ENCODE data around the gene DHRSX.

DNA sequence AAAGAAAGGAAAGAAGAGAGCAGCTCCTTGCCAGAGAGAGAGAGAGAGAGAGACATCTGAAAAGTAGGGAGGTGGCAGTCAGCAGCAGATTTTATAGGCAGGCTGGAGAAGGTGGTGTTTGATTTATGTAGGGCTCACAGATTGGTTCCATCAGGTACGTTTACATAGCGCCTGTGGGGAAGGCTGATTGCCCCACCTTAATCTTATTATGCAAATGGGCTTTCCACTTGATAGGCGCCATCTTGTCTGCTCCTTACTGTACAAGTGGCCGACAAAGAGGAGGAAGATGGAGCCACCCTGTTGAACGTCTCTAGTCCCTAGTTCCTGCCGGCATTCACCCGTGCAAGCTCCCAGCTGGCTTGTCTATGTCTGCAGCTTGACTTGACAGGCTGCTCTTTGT is 49.1 kb upstream of the DHRSX start:
- TF ChIP-seq RARB (CRISPR knock-in tag; IDR thresholded peaks at IDR 0.05), result no peak
- no peak for TF ChIP-seq BACH2 (CRISPR knock-in tag; IDR thresholded peaks at IDR 0.05; ENCODE audit: borderline replicate concordance)
- no peak for TF ChIP-seq ZNF70 (CRISPR knock-in tag; IDR thresholded peaks at IDR 0.05)
- TF ChIP-seq PPARA (CRISPR knock-in tag; IDR thresholded peaks at IDR 0.05; ENCODE audit: borderline replicate concordance), result no peak
- TF ChIP-seq, protein P1, sequence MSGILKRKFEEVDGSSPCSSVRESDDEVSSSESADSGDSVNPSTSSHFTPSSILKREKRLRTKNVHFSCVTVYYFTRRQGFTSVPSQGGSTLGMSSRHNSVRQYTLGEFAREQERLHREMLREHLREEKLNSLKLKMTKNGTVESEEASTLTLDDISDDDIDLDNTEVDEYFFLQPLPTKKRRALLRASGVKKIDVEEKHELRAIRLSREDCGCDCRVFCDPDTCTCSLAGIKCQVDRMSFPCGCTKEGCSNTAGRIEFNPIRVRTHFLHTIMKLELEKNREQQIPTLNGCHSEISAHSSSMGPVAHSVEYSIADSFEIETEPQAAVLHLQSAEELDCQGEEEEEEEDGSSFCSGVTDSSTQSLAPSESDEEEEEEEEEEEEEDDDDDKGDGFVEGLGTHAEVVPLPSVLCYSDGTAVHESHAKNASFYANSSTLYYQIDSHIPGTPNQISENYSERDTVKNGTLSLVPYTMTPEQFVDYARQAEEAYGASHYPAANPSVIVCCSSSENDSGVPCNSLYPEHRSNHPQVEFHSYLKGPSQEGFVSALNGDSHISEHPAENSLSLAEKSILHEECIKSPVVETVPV (CRISPR knock-in tag; IDR thresholded peaks at IDR 0.05), result no peak
- TF ChIP-seq, protein P2, sequence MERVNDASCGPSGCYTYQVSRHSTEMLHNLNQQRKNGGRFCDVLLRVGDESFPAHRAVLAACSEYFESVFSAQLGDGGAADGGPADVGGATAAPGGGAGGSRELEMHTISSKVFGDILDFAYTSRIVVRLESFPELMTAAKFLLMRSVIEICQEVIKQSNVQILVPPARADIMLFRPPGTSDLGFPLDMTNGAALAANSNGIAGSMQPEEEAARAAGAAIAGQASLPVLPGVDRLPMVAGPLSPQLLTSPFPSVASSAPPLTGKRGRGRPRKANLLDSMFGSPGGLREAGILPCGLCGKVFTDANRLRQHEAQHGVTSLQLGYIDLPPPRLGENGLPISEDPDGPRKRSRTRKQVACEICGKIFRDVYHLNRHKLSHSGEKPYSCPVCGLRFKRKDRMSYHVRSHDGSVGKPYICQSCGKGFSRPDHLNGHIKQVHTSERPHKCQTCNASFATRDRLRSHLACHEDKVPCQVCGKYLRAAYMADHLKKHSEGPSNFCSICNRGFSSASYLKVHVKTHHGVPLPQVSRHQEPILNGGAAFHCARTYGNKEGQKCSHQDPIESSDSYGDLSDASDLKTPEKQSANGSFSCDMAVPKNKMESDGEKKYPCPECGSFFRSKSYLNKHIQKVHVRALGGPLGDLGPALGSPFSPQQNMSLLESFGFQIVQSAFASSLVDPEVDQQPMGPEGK (CRISPR knock-in tag; IDR thresholded peaks at IDR 0.05; ENCODE audit: borderline replicate concordance), result no peak
- no peak for TF ChIP-seq ZNF8 (CRISPR knock-in tag; IDR thresholded peaks at IDR 0.05)
- TF ChIP-seq ARNTL (CRISPR knock-in tag; IDR thresholded peaks at IDR 0.05; ENCODE audit: borderline replicate concordance, low read depth), result no peak

Data from SK-N-SH treated with all-trans-retinoic acid at 6 μM for 48 hours (cell line).